Mammary epithelial cell (primary cell): ENCODE measurements around the gene METTL6.

Source experiments
- EZH2 ChIP-seq: IDR thresholded peaks from 2 replicates; pipeline ENCODE4 v1.6.1; 2012; ENCODE audit warnings: low read length, inconsistent platforms, borderline replicate concordance
- TF ChIP-seq, protein P1 (sequence below), 2 donors: IDR thresholded peaks in 1 of 2; conservative IDR thresholded peaks in 1 of 2; 2 replicates each; pipeline ENCODE4 v1.5.1; 2011 to 2012; ENCODE audit warnings: inconsistent platforms in 2 of 2, low read length in 2 of 2, mild to moderate bottlenecking in 2 of 2, control low read depth in 1 of 2, low read depth in 1 of 2; ENCODE audit not compliant: insufficient read depth in 1 of 2; ENCODE audit errors: extremely low read depth in 1 of 2

- TF ChIP-seq, protein P1, sequence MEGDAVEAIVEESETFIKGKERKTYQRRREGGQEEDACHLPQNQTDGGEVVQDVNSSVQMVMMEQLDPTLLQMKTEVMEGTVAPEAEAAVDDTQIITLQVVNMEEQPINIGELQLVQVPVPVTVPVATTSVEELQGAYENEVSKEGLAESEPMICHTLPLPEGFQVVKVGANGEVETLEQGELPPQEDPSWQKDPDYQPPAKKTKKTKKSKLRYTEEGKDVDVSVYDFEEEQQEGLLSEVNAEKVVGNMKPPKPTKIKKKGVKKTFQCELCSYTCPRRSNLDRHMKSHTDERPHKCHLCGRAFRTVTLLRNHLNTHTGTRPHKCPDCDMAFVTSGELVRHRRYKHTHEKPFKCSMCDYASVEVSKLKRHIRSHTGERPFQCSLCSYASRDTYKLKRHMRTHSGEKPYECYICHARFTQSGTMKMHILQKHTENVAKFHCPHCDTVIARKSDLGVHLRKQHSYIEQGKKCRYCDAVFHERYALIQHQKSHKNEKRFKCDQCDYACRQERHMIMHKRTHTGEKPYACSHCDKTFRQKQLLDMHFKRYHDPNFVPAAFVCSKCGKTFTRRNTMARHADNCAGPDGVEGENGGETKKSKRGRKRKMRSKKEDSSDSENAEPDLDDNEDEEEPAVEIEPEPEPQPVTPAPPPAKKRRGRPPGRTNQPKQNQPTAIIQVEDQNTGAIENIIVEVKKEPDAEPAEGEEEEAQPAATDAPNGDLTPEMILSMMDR (conservative IDR thresholded peaks at IDR 0.05 in 1 of 2, IDR thresholded peaks at IDR 0.05 in 1 of 2; ENCODE audit: extremely low read depth in 1 of 2, insufficient read depth in 1 of 2, low read depth in 1 of 2, low read length in 2 of 2): no peak
- TF ChIP-seq EZH2: no peak
These were observed 43.5 kb upstream of the METTL6 start for GRCh38 chr3:15470849-15471248.
